Breast epithelium (tissue), 3 donors: Measurements from ENCODE around the gene USP2.

Experiments used
- POLR2A ChIP-seq: fragments of 450-650 bp; IDR thresholded peaks from one replicate; pipeline ENCODE4 v1.6.1; 2016; ENCODE audit warnings: antibody characterized with exemption, mild to moderate bottlenecking, moderate library complexity
- TF ChIP-seq, protein P1 (sequence below), 3 donors: fragments of 450-650 bp; IDR thresholded peaks; one replicate each; pipeline ENCODE4 v1.5.1; 2016 to 2017; ENCODE audit warnings: antibody characterized with exemption in 3 of 3, mild to moderate bottlenecking in 3 of 3, moderate library complexity in 3 of 3

DNA sequence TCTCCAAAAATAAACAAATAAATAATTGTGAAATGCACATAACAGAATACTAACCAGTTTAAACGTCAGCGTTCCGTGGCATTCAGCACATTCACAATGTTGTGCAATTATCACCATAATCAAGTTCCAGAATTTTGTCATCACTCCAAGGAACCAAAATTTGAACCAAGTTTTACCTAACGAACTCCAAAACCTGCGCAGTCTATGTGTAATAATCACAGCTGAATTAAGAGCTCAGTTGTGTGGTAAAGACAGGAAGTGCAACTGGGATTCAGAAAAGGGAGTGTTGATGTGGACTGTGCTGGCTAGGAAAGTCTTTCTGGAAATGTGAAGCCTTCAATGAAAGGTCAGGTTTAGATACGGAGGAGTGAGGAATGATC lies 59.1 kb downstream of the USP2 start:
- TF ChIP-seq, protein P1, sequence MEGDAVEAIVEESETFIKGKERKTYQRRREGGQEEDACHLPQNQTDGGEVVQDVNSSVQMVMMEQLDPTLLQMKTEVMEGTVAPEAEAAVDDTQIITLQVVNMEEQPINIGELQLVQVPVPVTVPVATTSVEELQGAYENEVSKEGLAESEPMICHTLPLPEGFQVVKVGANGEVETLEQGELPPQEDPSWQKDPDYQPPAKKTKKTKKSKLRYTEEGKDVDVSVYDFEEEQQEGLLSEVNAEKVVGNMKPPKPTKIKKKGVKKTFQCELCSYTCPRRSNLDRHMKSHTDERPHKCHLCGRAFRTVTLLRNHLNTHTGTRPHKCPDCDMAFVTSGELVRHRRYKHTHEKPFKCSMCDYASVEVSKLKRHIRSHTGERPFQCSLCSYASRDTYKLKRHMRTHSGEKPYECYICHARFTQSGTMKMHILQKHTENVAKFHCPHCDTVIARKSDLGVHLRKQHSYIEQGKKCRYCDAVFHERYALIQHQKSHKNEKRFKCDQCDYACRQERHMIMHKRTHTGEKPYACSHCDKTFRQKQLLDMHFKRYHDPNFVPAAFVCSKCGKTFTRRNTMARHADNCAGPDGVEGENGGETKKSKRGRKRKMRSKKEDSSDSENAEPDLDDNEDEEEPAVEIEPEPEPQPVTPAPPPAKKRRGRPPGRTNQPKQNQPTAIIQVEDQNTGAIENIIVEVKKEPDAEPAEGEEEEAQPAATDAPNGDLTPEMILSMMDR (IDR thresholded peaks at IDR 0.05) = no peak
- TF ChIP-seq POLR2A = no peak
